ENCODE results near the gene MICAL2. TPM values are rescaled to one million over a fixed set of nuclear protein-coding genes. Genes with fewer than 3 reads are reported as not detected.
A peak's percentile ranks its signal among the peaks of the same experiment; 100 is the strongest.

The MICAL2 gene
- total and polyA plus RNA-seq, 3 donors from 2014 or later: 224 to 461 (median 401) TPM

GRCh38 chr11:12285811-12286222 is 175.4 kb downstream of the MICAL2 start:
- WGBS, 2 donors: 73 to 85% methylated on average over 6 of the region's 6 CpGs
- H3K27ac ChIP-seq: no peak overlapping the region

DNA sequence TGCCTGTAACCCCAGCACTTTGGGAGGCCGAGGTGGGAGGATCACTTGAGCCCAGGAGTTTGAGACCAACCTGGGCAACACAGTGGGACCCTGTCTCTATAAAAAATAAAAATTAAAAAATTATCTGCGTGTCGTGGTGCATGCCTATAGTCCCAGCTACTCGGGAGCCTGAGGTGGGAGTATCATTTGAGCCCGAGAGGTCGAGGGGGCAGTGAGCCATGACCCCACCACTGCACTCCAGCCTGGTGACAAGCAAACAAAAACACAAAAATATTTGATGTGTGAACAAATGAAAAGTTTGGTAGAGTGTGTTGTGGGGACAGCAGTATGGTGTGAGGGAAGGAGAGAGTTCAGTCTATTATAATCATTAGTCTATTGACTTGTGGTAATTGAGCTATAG is 176.2 kb downstream of the MICAL2 start:
- intact Hi-C loops (cut with DNase I; ENCODE audit: low total_unique reads): no loop called here
- Histone ChIP-seq H3K36me3 (ENCODE audit: low read depth, missing control alignments) (no peaks in the 10 kb centered on the region), H3K4me3 (no peak overlapping the region), H3K27me3 (no peaks in the 10 kb centered on the region), H3K27ac (no peak overlapping the region), H3K9me3 (no peaks in the 10 kb centered on the region), H3K4me1 (peaks cover 11% of the 10 kb centered on the region)
- no peak for DNase-seq
- WGBS, 2 donors: 84 to 90% methylated on average over 6 of the region's 6 CpGs
- TF ChIP-seq POLR2A (IDR thresholded peaks at IDR 0.05) (no peak), CTCF (IDR thresholded peaks at IDR 0.05) (no peak)

More at GRCh38 chr11:12285811-12286222, 175.4 kb downstream of the MICAL2 start:
- Histone ChIP-seq H3K4me3 (no peak overlapping the region), H3K27me3 (no peaks in the 10 kb centered on the region), H3K9me3 (no peaks in the 10 kb centered on the region), H3K36me3 (ENCODE audit: low read depth, missing control alignments) (no peaks in the 10 kb centered on the region), H3K4me1 (peaks cover 11% of the 10 kb centered on the region)
- intact Hi-C loops (cut with DNase I; ENCODE audit: low total_unique reads): no loop called here
- TF ChIP-seq POLR2A (IDR thresholded peaks at IDR 0.05) (no peak), CTCF (IDR thresholded peaks at IDR 0.05) (no peak)
- DNase-seq: peak; percentile 9

DNA sequence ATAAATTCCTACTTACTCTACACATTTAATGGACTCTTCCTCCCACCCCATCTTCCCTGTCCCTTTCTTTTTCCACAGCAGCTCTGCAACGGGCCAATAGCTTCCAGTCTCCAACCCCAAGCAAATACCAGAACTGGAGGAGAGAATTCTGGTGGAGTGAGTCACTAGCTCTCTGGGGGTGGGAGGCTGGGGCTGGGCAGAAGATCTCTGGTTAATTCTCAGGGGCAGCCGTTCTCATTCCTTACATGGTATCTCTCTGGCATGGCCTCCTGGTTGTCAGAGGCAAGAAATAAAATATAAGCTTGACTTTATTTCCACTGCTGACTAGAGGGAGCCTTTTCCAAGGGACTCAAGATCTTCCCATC is 176.6 kb downstream of the MICAL2 start:
- no peak overlapping the region for H3K27ac ChIP-seq
- H3K4me1 ChIP-seq: peaks cover 11% of the 10 kb centered on the region
- TF ChIP-seq CTCF (IDR thresholded peaks at IDR 0.05): no peak
- TF ChIP-seq POLR2A (IDR thresholded peaks at IDR 0.05): no peak
- H3K4me3 ChIP-seq: no peak overlapping the region
- 15 to 39% methylated on average over 2 of the region's 2 CpGs for WGBS, 2 donors
- DNase-seq: no peak
- intact Hi-C loops (cut with DNase I; ENCODE audit: low total_unique reads): no loop called here
- no peaks in the 10 kb centered on the region for H3K27me3 ChIP-seq
- H3K36me3 ChIP-seq (ENCODE audit: low read depth, missing control alignments): no peaks in the 10 kb centered on the region
- no peaks in the 10 kb centered on the region for H3K9me3 ChIP-seq

GRCh38 chr11:12287374-12288211 is 177.2 kb downstream of the MICAL2 start:
- Histone ChIP-seq H3K4me1 (peaks cover 11% of the 10 kb centered on the region), H3K9me3 (no peaks in the 10 kb centered on the region), H3K36me3 (ENCODE audit: low read depth, missing control alignments) (no peaks in the 10 kb centered on the region), H3K27me3 (no peaks in the 10 kb centered on the region), H3K27ac (peak overlapping the region in 1 of 2 donors; percentile 12), H3K4me3 (no peak overlapping the region)
- 64 to 73% methylated on average over 4 to 13 of the region's 13 CpGs for WGBS, 2 donors
- intact Hi-C loops (cut with DNase I; ENCODE audit: low total_unique reads): no loop called here
- DNase-seq: peak; percentile 72
- peak in 2 of 3 experiments; percentile 19 to 26 for TF ChIP-seq CTCF (IDR thresholded peaks at IDR 0.05)
- TF ChIP-seq POLR2A (IDR thresholded peaks at IDR 0.05): no peak
